Measurements from ENCODE around the gene PRKCB. TPM values are rescaled to one million over a fixed set of nuclear protein-coding genes. Genes with fewer than 3 reads are reported as not detected.

The PRKCB gene
- total RNA-seq, 1 experiment from 2014 or later = 0.89 TPM

GRCh38 chr16:24130494-24131085 is 294.8 kb downstream of the PRKCB start:
- H3K27ac ChIP-seq (ENCODE audit: low read depth, low read length) = no peak overlapping the region
- no peaks in the 10 kb centered on the region for H3K36me3 ChIP-seq (ENCODE audit: control insufficient read depth in 1 of 2, insufficient read depth in 2 of 2, low read length in 2 of 2)
- no peaks in the 10 kb centered on the region for H3K79me2 ChIP-seq (ENCODE audit: insufficient read depth, low read length)
- H3K4me3 ChIP-seq (replicated peaks in 1 of 2; ENCODE audit: low read depth in 1 of 2, low read length in 2 of 2) = no peak overlapping the region
- ChIA-PET CTCF (interaction anchor here (1.2 kb wide), 1 partner anchor 374 kb away, joined by 3 read pairs; no protein-coding TSS in a partner anchor), RAD21 (ENCODE audit: low non-redundant PET in 1 of 2, low total read pairs in 2 of 2, uncharacterized antibody in 2 of 2, unreplicated experiment in 2 of 2) (no interaction called here), POLR2A (no interaction called here)
- H4K20me1 ChIP-seq (ENCODE audit: insufficient read depth) = no peaks in the 10 kb centered on the region
- no peak for ATAC-seq
- H3K4me2 ChIP-seq (ENCODE audit: low read length) = no peak overlapping the region
- no peak overlapping the region for H2AFZ ChIP-seq (ENCODE audit: low read depth, low read length, poor library complexity, severe bottlenecking)
- H3K27me3 ChIP-seq (ENCODE audit: insufficient read depth, low read length) = peaks cover 18% of the 10 kb centered on the region
- DNase-seq (ENCODE audit: low read depth, low spot score) = no peak
- no peak overlapping the region for H3K9ac ChIP-seq (ENCODE audit: low read length)
- H3K9me3 ChIP-seq (ENCODE audit: control insufficient read depth in 1 of 2, insufficient read depth in 1 of 2, low read depth in 1 of 2, low read length in 2 of 2) = no peaks in the 10 kb centered on the region
- BruUV-seq (replicated peaks) = no TSS peak
- TF ChIP-seq ZBTB33 (IDR thresholded peaks at IDR 0.05; ENCODE audit: extremely low read depth, insufficient replicate concordance, low read length) (no peak), EGR1 (IDR thresholded peaks at IDR 0.05; ENCODE audit: low read depth) (no peak), MAX (IDR thresholded peaks at IDR 0.05) (no peak), RAD21 (IDR thresholded peaks at IDR 0.05; ENCODE audit: low read depth) (no peak), TCF7L2 (IDR thresholded peaks at IDR 0.05; ENCODE audit: borderline replicate concordance, extremely low read depth, insufficient read depth, insufficient read length) (no peak), CBX3 (IDR thresholded peaks at IDR 0.05; ENCODE audit: low read depth) (no peak), SRF (IDR thresholded peaks at IDR 0.05; ENCODE audit: low read depth) (no peak), SP1 (IDR thresholded peaks at IDR 0.05; ENCODE audit: low read depth) (no peak), YY1 (IDR thresholded peaks at IDR 0.05; ENCODE audit: extremely low read depth, insufficient replicate concordance, low read depth, low read length) (no peak), POLR2AphosphoS5 (IDR thresholded peaks at IDR 0.05; ENCODE audit: low read depth, low read length) (no peak), ELF1 (IDR thresholded peaks at IDR 0.05; ENCODE audit: borderline replicate concordance, low read depth) (no peak), SIN3A (IDR thresholded peaks at IDR 0.05; ENCODE audit: low read depth) (no peak), EZH2 (IDR thresholded peaks at IDR 0.05) (no peak)
- TF ChIP-seq, protein P1, sequence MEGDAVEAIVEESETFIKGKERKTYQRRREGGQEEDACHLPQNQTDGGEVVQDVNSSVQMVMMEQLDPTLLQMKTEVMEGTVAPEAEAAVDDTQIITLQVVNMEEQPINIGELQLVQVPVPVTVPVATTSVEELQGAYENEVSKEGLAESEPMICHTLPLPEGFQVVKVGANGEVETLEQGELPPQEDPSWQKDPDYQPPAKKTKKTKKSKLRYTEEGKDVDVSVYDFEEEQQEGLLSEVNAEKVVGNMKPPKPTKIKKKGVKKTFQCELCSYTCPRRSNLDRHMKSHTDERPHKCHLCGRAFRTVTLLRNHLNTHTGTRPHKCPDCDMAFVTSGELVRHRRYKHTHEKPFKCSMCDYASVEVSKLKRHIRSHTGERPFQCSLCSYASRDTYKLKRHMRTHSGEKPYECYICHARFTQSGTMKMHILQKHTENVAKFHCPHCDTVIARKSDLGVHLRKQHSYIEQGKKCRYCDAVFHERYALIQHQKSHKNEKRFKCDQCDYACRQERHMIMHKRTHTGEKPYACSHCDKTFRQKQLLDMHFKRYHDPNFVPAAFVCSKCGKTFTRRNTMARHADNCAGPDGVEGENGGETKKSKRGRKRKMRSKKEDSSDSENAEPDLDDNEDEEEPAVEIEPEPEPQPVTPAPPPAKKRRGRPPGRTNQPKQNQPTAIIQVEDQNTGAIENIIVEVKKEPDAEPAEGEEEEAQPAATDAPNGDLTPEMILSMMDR (IDR thresholded peaks at IDR 0.05 in 2 of 3, conservative IDR thresholded peaks at IDR 0.05 in 1 of 3; ENCODE audit: borderline replicate concordance in 1 of 3, insufficient read depth in 1 of 3, low read depth in 2 of 3, low read length in 2 of 3) = no peak
- H3K9me2 ChIP-seq (ENCODE audit: insufficient read depth) = no peaks in the 10 kb centered on the region
- intact Hi-C loops (cut with micrococcal nuclease) = no loop called here
- H3K4me1 ChIP-seq (ENCODE audit: control insufficient read depth in 1 of 2, insufficient read depth in 2 of 2, low read length in 2 of 2) = no peaks in the 10 kb centered on the region

All from HCT116 (cell line).